ENCODE data around the gene HSPA1B. TPM values are rescaled to one million over a fixed set of nuclear protein-coding genes. Genes with fewer than 3 reads are reported as not detected.
"Not testable (repeated sequence)": the region's sequence is repeated elsewhere in the genome, so short reads cannot be mapped to it uniquely, and the experiment has no call there.

The HSPA1B gene
- total RNA-seq, 1 donor from 2014 or later, result 48.7 TPM

DNA sequence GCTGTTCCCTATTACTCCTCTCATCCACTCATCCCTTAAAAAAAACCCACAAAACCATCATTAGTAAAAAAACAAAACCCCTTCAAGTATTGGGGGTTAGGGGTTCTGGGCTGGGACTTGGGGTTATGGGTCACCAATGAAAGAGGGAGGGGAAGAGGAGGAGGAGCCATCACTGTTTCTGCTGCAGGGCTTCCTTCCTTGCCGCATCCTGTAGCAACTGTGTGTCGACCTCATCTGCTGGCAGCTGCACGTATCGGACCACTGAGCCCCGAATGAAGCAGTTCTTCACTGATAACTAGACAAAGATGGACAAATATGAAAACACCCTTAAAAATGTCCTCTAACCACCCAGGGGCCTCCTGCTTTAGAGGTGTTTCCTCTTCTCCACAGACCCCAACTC is 29.9 kb upstream of the HSPA1B start:
- no peak for DNase-seq (ENCODE audit: low read depth, low spot score)

DNA sequence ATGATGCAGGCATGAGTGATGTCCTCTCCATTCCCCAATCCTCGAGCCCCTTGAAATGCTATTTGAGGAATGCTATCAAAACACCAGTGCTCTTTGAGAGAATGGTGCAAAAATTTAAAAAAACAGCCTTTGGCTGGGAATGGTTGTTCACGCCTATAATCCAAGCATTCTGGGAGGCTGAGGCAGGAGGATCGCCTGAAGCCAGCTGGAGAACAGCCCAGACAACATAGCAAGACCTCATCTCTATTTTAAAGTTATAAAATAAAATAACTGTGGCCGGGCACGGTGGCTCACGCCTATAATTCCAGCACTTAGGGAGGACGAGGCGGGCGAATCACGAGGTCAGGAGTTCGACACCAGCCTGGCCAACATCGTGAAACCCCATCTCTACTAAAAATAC is 27.8 kb upstream of the HSPA1B start:
- DNase-seq (ENCODE audit: low read depth, low spot score), result no peak

DNA sequence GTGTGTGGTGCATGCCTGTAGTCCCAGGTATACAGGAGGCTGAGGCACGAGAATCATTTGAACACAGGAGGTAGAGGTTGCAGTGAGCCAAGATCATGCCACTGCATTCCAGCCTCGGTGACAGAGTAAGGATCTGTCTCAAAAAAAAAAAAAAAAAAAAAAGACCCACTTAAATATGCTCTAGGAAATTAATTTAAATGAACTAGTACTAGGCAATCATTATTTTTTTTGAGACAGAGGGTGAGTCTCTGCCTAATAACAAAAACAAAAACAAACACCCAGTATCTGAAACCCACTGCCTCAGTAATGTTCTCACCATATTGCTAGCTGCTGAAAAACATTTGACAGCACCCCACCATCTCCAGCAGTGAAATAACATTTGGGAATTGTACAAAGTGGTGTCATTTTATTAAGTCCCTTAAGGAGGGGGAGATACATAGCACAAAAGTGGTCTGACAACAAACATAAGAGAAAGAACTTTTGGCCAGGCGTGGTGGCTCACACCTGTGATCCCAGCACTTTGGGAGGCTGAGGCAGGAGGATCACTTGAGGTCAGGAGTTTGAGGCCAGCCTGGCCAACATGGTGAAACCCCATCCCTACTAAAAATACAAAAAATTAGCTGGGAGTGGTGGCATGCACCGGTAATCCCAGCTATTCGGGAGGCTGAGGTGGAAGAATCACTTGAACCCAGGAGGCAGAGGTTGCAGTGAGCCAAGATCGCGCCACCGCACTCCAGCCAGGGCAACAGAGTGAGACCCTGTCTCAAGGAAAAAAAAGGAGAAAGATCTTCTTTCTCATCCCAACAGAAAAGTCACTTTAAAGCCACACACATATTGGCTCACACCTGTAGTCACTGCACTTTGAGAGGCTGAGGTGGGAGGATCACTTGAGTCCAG is 26.3 kb upstream of the HSPA1B start:
- not testable (repeated sequence) for DNase-seq (ENCODE audit: low read depth, low spot score)

DNA sequence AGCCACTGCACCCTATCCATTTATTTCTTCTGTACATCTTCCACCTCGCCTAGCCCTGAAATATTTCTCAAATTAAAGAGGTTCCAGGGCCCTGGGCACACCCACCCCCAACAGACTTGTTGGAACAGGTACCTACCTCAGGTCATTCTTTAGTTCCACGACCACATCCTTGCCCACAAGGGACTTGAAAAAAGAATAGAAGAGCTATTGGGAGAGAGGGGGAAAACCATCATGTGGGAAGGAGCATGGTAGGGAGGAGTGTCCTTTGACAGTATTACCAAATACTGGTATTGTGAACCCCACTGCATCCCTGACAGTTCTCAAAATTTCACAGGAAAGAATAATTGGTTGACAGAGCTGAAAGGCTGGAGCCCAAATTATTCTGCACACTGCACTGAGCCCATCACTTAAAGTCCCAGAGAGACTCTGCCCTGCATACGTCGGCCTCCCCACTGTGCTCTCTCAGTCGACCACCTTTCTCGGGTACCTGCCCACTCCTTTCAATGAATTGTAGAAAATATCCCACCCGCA is 21.5 kb upstream of the HSPA1B start:
- no peak for DNase-seq (ENCODE audit: low read depth, low spot score)

DNA sequence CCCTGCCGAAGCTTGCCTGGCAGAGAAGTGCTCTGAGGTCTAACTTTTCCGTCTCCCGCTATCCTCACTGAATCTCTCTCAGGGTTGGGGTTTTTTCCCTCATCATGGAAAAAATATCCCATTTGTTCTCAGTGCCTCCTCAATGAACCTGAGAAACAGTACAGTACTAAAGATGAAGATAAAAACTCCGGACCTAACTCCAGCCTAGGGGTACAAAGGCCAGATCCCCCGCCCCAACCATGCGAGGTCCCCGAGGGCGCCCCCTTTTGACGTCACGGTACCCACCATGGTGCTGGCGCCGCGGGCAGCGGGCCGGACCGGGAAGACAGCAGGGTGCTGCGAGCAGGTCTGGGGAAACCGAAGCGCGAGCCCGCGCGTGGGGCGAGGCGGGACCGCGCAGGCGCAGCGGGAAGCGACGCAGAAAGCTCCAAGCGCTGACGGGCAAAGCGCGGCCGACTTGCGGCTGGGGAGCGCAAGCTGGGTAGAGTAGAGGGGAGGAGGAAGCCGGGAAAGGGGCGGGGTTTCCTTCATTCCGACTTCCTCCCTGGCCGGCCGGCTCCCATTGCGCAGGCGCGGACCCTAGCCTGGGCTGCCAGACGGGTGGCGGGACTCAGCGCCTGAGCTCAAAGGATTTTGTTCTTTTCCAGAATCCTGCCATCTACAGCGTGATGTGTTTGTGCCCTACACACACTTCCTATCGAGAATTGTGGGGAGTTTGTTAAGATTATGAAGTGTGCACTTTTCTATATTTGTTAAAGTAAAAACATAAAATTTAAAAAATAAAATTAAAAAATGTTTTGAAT is 20.9 kb upstream of the HSPA1B start, which contains the start of gene LSM2:
Gene LSM2 (minus strand): TSS at position 497 of the 803 bp plus-strand sequence. CDS start 209 bp downstream, at position 288.
- DNase-seq (ENCODE audit: low read depth, low spot score), result peak; percentile 85

DNA sequence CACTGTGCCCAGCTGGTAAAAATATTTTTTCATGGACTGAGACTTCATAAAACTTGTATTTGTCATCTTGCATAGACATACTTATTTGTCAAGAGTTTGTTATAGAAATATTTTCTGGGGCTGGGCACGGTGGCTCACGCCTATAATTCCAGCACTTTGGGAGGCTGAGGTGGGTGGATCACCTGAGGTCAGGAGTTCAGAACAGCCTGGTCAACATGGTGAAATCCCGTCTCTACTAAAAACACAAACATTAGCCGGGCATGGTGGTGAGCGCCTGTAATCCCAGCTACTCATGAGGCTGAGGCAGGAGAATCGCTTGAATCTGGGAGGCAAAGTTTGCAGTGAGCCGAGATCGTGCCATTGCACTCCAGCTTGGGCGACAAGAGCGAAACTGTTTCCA is 18.9 kb upstream of the HSPA1B start:
- not testable (repeated sequence) for DNase-seq (ENCODE audit: low read depth, low spot score)

DNA sequence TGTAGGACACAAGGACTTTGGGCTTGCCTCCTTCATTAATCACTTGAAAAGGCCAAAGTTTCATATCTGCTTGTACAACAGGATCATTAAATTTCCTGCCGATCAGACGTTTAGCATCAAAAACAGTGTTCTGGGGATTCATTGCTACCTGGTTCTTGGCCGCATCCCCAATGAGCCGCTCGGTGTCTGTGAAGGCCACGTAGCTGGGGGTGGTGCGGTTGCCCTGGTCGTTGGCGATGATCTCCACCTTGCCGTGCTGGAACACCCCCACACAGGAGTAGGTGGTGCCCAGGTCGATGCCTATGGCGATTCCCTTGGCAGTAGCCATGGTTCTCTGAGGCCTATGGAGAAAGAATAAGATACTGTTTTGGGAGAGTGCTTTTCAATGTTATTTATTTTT is 15.9 kb upstream of the HSPA1B start:
- DNase-seq (ENCODE audit: low read depth, low spot score), result no peak

DNA sequence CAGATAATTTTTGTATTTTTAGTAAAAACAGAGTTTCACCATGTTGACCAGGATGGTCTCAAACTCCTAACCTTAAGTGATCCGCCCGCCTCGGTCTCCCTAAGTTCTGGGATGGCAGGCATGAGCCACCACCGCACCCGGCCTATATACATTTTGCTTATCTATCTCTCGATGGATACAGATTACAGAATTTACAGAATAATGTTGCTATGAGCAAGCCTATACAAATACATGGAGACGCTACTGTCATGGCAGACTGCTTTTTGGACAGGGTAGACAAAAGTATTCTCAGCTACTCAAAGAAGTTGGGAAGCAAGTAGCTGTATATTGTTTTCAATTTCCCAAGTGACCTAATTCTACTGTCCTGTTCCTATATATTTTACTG is 14.1 kb upstream of the HSPA1B start:
- DNase-seq (ENCODE audit: low read depth, low spot score), result no peak

DNA sequence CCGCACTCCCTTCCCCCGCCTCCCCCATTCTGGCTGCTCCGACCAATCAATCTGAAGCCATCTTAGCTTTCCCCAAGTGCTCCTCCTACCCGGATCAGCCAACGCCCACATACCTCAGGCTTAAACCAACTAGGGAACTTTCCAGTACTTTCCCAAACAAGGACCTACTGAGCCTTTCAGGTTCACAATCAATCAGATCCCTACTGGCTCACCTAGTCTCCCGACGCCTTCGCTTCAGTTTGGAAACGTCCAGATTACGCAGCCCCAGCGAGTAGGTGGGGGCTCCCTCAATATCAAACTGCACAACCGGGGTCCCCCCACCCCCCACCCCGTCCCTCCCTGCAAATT is 12.9 kb upstream of the HSPA1B start:
- DNase-seq (ENCODE audit: low read depth, low spot score), result peak; percentile 92

DNA sequence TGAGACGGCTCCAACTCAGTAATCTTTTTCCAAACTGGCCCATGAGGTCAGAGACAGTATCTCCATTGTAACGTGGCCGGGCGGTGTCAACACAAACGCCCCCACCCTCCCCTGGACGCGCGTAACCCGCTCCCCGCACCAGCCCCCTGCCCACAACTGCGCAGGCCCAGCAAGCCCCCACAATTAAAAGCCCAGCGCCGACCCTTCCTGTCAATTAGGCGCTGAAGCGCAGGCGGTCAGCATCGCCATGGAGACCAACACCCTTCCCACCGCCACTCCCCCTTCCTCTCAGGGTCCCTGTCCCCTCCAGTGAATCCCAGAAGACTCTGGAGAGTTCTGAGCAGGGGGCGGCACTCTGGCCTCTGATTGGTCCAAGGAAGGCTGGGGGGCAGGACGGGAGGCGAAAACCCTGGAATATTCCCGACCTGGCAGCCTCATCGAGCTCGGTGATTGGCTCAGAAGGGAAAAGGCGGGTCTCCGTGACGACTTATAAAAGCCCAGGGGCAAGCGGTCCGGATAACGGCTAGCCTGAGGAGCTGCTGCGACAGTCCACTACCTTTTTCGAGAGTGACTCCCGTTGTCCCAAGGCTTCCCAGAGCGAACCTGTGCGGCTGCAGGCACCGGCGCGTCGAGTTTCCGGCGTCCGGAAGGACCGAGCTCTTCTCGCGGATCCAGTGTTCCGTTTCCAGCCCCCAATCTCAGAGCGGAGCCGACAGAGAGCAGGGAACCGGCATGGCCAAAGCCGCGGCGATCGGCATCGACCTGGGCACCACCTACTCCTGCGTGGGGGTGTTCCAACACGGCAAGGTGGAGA is 12.3 kb upstream of the HSPA1B start, which contains the start of the genes HSPA1A and HSPA1L:
Gene HSPA1A (plus strand): TSS at position 519 of the 814 bp plus-strand sequence. CDS start 214 bp downstream, at position 733.
Gene HSPA1L (minus strand): TSS at position 259 of the 814 bp plus-strand sequence. CDS start 3,311 bp downstream, outside the sequence.
- DNase-seq (ENCODE audit: low read depth, low spot score), result peak; percentile 91

DNA sequence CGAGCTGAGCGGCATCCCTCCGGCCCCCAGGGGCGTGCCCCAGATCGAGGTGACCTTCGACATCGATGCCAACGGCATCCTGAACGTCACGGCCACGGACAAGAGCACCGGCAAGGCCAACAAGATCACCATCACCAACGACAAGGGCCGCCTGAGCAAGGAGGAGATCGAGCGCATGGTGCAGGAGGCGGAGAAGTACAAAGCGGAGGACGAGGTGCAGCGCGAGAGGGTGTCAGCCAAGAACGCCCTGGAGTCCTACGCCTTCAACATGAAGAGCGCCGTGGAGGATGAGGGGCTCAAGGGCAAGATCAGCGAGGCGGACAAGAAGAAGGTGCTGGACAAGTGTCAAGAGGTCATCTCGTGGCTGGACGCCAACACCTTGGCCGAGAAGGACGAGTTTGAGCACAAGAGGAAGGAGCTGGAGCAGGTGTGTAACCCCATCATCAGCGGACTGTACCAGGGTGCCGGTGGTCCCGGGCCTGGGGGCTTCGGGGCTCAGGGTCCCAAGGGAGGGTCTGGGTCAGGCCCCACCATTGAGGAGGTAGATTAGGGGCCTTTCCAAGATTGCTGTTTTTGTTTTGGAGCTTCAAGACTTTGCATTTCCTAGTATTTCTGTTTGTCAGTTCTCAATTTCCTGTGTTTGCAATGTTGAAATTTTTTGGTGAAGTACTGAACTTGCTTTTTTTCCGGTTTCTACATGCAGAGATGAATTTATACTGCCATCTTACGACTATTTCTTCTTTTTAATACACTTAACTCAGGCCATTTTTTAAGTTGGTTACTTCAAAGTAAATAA is 10.2 kb upstream of the HSPA1B start:
- not testable (repeated sequence) for DNase-seq (ENCODE audit: low read depth, low spot score)

DNA sequence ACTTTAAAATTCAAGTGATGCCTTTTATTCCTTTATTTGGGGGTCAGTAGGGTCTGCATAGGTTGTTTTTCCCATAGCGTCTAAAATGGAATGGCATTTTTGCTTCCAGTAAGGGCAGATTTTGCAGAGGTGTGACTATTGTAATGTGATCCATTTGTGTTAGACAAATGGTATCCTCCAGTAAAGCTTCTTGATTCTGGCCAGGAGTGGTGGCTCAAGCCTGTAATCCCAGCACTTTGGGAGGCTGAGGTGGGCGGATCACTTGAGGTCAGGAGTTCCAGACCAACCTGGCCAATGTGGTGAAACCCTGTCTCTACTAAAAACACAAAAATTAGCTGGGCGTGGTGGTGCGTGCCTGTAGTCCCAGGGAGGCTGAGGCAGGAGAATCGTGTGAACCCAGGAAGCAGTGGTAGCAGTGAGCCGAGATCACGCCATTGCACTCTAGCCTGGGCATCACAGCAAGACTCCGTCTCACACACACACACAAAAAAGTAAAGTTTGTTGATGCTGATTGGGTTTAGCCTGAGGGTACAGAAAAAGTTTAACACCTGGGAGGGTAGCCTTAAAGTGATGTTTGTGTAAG is 9.5 kb upstream of the HSPA1B start:
- DNase-seq (ENCODE audit: low read depth, low spot score), result not testable (repeated sequence)

DNA sequence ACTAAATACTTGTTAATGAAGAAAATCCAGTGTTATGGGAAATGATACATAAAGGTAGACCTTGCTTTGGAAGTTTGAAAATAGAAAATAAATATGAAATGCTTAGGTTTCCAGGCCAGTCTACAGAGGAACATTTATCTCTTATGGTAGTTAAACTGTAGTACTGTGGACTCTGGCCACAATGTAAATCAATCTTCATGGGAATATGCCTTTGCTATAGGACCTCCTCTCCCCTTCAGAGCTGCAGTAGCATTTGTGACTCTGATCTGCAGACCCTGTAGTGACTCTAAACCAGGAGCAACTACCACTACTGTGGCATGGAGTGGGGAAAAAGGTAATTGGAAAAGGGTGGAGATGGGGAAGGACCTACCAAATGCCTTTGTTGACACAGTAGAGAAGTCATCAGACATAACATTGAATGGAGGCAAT is 7.7 kb upstream of the HSPA1B start:
- no peak for DNase-seq (ENCODE audit: low read depth, low spot score)

DNA sequence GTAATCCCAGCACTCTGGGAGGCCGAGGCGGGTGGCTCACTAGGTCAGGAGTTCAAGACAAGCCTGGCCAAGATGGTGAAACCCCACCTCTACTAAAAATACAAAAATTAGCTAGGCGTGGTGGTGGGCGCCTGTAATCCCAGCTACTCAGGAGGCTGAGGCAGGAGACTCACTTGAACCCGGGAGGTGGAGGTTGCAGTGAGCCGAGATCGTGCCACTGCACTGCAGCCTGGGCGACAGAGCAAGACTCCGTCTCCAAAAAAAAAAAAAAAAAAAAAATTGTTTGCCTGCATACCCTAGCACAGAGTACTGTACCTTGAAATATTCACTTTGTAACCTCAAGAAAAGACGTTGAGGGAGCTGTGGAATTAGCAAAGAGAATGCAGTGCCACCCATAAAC is 7.1 kb upstream of the HSPA1B start:
- not testable (repeated sequence) for DNase-seq (ENCODE audit: low read depth, low spot score)

DNA sequence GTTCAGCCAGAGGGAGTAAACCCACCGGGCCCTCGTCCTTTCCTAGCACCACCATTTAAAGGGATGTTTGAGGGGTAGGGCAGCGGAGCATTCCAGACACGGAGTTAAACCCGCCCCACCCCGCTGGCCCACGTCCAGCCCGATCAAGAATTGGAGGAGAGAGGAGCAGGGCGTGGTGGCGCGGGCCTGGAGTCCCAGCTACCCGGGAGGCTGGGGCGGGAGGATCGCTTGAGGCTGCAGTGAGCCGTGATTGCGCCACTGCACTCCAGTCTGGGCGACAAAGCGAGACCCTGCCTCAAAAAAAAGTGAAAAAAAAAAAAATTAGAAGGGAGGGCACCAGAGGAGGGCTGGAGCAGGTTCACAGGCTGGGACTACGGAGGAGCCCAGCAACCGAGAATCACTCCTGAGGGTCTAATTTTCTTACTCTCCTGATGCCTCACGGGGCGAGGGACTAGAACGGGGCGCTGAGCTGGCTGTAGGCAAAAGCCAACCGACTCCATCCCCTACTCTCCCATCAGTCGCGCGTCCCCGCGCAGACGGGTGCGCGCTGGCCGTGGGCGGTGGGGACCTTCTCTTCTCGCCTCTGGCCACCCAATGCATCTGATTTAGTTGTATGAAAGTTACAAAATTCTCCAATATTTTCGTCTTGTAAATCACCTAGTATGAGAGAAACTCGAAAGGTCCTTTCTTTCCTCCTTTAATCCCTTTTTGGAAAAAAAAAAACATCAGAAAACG is 6.1 kb upstream of the HSPA1B start:
- DNase-seq (ENCODE audit: low read depth, low spot score), result no peak

DNA sequence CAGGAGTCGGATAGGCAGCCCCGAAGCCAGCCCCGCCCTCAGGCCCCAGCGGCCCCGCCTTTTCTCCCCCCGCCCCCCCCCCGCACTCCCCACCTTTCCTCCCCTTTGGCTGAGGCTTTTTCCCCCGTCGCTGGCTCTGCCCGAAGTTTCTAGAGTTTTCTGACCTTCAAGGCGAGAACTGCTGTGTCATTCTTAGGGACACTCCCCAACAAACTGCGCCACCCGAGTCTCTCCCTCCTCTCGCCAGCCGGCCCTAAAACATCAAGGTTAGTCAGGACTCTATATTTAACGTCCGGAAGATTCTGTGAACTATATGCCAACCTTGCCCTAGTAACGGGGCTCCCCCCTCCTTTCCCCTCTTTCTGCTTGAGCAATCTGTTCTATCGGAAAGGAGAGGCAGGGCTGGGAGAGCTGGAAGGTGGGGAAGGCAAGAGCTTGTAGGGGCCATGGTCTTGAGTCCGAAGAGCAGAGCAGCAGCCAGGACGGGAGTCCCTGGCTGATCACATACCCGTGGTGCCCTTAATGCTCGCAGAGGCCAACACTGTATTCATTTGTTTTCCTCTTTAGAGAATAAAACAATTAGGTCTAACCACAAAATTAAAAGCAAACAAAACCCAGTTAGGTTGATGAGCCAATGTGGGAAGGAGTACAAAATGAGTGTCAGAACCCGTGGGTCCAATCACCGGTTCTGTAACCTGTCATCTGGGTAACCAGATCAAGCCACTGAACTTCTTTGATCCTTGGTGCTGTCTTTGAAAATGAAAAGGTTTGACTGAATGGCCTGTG is 5.3 kb upstream of the HSPA1B start:
- DNase-seq (ENCODE audit: low read depth, low spot score), result no peak

DNA sequence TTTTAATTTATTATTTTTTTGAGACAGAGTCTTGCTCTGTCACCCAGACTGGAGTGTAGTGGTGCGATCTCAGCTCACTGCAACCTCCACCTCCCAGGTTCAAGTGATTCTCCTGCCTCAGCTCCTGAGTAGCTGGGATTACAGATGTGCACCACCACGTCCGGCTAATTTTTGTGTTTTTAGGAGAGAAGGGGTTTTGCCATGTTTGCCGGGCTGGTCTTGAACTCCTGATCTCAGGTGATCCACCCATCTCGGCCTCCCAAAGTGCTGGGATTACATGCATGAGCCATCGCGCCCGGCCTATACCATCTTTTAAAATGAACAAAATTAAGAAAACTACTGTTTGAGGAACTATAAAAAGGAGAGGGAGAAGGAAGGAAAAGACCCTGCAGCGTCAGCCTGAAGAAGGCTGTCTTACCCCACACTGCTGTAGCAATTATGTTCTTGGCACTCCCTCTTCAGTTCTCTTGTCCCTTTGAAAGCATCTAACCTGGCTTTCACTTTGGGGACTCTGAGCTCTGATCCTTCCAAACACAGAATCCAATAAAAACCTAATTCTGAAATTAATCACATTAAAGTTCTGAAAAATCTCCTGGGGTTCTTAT is 3.8 kb upstream of the HSPA1B start:
- not testable (repeated sequence) for DNase-seq (ENCODE audit: low read depth, low spot score)

DNA sequence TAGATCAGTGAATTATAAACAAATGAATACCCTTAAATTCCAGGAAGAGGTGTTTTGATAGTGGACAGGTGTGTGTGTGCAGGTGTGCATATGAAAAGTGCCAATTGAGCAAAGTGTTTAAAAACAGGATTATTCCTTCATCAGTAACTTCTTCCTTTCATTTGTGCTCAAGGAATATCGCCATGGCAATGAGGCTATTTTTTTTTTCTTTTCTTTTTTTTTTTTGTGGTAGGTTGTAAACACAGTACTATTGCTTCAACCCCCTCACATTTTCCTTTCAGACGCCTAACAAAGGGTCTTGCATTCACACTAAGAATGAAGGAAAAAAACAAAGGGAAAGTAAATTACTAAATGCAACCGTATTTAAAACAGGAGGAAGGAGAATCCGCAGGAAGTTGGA is 2.0 kb upstream of the HSPA1B start:
- no peak for DNase-seq (ENCODE audit: low read depth, low spot score)

Data from pulmonary artery endothelial cell (primary cell).